CD4-positive, alpha-beta T cell treated with Interleukin-4 for 1 hour (primary cell): Measurements from ENCODE around the gene DAG1.

Experiments
- DNase-seq, 2 donors: peaks; one replicate each; pipeline ENCODE4 v3.0.0-alpha.2; 2020 to 2022

The DAG1 gene

DNA sequence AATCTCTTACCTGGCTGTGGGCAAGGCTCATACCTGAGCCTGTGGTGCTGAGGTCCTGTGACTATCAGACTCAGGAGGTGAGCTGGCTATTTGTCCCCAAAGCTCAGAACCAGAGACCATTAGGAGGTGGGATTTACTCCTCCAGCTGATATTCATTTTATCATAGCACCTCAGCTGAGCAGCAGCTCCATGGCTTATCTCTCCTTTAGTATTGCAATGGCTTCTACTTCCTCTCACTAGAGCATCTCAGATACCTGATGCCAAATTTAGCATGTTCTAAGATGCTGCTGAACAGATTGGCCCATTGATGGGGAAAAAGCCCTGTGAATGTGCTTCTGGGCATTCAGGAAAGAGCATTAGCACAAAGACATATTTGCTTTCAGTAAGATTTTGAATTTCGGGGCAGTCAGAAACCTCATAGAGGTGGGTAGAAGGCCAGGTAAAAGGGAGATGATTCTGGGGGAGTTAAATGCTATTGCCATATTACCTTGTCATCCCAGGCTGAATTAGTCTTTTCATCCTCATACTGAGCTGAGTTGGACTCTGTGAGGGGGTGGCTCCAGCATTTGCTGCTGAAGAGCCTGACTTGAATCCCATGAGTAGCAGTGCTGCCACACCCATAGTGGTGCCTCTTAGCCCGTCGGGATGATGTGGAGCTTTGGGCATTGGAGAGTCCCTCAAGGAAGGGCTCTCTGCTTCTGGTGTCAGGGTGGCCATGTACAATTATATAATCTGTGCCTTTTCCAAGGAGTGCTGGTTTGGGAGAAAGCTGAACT is 86.6 kb downstream of the DAG1 start:
- DNase-seq = no peak

DNA sequence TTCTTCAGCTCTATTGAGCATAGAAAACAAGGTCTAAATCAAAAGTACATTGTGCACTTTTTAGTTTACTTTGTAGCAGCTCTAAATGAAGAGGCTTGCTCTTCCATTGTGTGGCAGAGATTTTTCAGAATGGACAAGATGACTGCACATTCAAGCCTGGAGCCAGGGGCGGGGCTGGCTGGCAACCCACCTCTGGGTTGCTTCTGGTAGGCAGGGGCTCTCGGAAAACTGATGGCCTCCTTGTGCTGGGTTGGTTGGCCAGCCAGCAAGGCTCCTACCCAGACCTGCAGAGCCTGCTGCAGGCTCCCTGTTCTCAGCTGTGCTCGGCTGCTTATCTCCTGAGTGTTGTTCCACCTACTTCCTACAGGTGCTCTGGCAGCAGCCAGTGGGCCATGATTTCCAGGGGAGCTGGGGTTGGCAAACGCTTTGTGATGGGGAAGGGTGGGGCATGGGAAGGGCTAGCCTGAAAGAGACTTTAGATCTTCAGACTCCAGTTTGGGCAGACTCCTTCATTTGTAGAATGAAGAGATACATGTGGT is 93.0 kb downstream of the DAG1 start:
- DNase-seq = no peak

DNA sequence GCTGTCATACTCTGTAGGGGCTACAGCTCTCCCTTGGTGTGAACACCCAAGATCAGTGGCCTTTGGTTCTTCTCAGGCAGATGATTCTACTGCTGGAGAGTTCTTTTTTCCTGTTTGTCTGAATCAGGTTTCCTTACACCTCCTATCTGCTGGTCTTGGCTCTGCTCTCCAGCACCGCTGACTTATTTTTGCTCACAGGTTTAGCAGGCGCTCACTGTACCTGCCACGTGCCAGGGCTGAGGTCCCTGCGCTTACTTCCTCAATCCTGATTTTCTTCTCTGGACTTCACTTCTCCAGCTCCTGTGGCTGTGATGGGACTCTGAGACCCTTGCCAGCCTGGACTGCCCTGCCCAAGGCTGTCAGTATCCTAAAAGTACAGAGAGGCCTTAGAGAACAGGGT is 93.7 kb downstream of the DAG1 start:
- DNase-seq = no peak

DNA sequence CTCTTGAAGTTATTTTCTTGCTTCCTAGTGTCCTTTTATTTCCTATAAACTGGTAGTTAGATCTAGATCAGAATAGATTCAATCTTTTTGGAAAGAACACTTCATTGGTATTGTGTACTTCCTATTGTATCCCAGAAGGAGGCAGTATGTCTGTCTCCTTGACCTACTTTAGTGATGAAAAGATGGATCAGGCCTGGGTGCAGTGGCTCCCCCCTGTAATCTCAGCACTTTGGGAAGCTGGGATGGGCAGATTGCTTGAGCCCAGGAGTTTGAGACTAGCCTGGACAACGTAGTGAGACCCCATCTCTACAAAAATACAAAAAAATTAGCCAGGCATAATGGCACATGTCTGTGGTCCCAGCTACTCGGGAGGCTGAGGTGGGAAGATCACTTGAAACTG is 96.2 kb downstream of the DAG1 start:
- no peak for DNase-seq

DNA sequence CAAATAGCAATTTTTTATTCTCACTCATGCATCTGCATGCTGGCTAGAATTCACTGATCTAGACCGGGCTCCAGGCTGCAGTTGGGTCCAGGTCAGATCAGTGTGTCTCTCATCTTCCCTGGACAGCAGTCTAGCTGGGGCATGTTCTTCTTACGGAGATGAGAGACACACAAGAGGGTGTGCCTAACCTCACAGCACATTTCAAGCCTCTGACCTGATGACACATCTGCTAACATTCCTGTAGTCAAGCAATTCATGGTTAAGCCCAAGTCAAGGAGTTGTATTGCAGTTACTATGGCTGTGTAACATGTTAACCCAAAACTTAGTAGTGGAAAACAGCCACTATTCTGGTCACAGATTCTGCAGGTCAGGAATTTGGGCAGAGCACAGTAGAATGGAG is 97.3 kb downstream of the DAG1 start:
- DNase-seq = no peak

DNA sequence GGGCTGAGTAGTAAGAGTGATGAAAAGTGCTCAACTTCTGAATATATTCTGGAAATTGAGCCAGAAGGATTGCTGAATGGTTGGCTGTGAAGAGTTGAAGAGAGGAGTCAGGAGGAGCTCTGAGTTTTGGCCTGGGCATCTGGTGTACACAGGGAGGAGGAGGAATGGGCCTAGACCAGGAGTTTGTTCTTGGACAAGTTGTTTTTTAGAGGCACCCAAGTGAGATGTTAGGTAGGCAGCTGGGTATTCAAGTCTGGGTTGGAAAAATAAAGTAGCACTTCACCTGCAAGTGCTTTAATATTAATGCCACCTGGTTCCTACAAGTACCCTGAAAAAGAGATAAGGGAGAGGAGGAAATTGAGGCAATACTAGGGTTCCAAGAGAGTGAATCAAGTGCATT is 98.9 kb downstream of the DAG1 start:
- DNase-seq = no peak

DNA sequence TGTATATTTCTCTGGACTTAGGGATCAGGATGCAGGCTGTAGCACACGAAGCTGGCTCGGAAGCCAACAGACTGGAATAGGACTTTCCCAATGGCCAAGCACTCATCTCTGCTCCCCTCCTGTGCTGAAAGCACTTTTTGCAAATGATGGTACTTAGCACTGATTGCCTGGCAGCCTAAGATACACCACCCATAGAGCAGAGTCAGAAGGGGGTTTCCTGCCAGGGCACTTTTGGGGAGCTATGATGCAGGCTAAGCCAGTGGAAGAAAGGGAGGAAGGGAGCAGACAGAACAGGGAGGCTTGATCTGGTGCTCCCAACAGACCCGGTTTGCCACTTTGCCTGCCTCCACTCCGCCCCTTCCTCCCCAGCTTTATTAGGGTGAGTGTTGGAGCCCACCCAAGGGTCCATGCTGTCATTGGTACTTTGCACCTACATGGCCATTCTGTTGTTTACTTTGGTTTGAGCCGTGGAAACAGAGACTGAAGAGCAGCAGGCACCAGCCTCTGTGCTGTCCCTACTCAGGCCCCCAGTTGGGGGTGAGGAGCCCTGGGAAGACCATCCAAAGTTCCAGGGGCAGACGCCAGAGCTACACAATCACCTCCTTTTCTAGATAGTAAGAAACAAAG is 100.1 kb downstream of the DAG1 start:
- DNase-seq = no peak

DNA sequence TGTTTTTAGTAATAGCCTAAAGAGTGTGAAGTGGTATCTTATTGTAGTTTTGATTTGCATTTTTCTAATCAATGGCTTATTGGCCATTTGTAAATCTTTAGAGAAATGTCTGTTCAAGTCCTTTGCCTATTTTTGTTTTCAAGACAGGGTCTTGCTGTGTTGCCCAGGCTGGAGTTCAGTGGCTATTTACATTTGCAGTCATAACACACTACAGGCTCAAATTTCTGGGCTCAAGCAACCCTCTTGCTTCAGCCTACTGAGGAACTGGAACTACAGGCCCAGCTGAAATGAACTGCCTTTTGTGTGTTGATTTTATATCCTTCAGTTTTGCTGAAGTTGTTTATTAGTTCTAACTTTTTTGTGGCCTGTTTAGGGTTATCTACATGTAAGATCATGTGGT is 112.1 kb downstream of the DAG1 start:
- DNase-seq = no peak
